Endometrium (tissue), 2 donors: ENCODE measurements around the gene KIF26A.
"Not testable (repeated sequence)": the region's sequence is repeated elsewhere in the genome, so short reads cannot be mapped to it uniquely, and the experiment has no call there.

Source experiments
- FAIRE-seq: peaks from 2 replicates; lab custom pipeline; 2012; peaks lifted over from hg19 to GRCh38; lab: Jason Lieb, UNC
- donor health status: control.
- donor health status: control.

KIF26A gene

DNA sequence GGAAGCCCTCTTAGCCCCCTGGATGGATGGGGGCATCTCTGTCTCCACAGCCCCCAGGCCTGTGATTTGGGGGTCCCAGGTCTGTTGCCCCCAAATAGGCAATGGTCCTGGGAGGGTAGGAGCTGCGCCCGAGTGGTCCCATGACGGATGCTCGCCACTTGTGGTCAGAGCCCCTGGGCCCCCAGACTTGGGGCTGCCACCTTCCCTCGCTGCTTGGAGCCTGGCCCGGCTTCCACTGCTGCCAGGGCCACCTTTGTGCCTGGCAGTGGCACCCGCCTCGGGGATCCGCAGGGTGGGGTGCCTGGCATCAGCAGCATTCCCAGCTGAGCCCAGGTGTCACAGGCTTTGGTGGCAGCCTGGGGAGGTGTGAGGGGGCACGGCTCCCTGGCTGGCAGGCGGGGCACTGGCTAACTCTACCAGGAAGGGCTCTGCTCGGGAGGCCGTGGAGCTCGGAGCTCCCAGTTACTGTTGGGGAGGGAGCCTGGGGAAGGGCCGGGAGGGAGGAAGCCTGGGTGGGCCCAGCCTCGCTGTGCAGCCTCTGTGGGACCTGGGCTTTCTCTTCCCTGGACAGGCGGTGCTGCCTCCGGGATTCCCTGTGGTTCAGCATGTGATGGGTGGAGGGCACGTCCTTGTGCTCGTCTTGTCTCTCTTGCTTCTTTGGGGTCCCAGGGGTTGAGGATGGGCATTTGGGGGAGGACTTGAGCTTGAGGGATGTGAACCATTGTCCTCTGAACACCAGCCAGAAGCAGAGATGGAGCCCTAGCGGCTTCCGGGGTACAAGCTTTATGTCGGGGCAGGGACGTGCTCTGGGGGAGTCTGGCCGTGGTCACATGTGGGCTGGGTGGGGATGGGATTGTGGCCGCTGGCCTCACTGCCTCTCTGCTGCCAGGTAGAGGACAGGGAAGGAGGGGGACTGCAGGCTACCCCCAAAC lies 5.4 kb downstream of the KIF26A start:
- no peak for FAIRE-seq

DNA sequence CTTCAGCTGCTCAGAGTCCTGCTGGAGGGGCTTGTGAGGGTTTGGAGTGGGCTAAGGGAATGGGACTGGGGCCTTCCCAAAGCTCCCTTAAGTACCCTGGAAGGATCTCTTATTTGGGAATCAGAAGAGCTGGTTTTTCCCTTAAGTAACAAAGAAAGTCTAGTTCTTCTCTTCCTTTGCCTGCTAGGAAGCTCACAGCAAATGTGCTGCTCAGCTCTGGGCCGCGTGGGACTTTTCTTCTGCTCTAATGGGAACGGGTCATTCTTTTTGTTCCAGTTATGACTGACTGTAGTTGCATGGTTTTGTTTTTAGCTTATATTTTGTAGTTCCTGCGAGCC lies 6.0 kb downstream of the KIF26A start:
- FAIRE-seq, result no peak

DNA sequence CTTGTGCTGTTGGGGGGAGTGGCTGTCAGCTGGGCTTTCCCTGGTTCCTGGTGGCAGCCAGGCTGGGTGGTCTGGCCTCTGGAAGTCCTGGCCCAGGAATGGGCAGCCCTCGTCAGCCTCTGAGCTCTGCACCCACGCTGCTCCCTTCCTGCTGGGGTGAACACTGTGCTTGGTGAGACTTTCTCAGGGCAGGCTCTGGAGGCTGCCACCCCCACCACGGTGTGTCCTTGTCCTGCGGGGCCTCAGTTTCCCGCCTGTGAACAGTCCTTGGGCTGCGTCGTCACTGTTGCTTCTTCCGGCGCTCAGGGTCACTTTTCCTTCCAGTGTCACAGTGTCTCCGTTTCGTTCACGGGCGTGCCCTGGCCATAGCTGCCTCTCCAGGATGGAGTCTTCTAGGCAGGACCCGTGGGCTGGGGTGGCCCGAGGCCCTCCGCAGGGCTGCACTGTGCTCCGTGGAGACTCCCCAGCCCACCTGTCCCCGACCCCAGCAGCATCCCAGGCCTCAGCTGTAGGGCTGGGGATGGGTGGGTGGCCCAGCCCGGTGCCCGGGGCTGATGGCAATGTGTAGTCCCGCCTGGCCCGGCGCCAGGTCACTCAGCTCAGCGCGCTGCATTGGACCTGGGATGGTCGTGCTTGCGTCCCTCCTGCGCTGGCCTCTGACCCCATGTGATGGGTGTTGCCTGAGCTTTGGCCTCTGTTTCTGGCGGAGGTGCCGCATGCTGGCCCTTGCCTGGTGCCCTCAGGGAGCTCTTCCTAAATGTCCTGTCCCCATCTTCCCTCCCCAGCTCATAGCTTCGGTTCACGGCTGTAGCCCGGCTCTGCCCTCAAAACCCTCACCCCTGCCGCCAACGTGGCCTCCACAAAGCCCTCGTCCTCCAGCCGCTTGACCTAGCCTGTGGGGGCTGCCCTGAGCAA lies 6.8 kb downstream of the KIF26A start:
- no peak for FAIRE-seq

DNA sequence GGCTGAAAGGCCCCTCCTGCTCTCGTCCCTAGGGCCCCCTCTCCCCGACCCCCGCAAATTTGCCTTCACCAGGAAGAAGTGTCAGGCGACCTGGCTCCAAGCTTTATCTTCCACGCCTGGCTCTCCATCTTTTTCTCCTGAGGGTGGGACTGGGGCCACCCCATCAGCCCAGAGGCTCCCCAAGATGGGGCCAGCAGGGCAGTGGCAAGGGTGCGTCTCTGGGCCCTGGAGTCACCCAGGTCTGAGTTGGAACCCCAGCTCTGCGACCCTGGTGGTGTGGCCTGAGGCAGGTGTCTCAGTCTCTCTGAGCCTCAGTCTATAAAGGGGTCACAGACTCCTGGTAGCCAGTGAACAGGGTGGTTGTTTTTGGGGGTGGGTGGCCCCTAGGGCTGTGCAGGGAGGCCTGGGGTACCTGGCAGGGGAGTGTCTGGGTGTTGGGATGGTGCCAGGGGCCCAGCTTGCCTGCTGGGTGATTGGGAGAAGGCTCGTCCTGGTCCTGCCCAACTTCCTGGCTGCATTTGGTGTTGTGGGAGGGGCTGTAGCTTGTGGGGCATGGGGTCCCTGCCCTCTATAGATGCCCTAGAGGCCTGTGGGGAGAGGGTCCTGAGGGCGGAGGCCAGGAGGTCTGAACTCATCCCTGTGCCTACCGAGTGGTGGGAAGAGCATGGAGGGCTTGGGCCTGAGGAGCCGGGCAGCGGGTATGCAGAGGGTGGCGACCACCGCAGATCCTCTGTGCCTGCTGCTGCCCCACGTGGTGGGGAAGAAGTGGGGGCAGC lies 7.6 kb downstream of the KIF26A start:
- FAIRE-seq, result no peak

DNA sequence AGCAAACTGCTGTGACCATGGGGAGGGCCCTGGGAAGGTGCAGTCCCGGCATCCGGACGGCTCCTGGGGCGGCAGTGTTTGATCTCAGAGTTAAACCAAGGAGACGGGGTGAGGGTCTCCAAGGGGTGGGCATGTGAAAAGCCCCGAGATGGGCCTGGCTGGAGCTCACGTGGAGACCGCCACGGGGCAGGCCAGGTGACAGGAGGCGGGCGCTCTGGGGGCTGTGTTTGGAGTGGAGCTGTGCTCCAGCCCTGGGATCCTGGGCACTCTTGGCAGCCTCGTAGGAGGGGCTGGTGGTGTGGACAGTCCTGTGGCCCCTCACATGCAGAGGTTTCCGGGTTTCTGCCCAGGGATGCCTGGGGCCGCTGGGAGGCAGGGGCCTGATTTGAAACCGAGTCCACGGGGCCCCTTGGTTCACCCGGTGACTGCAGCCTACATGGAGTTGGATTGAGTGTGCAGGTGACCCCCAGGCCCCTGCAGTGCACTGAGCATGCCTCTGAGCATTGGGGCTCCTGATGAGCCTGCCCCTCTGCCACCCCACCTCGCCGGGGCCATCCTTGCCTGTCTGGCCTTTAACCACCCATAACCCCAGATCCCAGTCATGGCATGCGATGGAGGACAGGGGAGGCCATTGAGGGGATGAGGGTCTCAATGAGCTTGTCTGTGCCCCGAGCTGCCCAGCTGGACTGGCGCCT lies 8.4 kb downstream of the KIF26A start:
- FAIRE-seq, result no peak

DNA sequence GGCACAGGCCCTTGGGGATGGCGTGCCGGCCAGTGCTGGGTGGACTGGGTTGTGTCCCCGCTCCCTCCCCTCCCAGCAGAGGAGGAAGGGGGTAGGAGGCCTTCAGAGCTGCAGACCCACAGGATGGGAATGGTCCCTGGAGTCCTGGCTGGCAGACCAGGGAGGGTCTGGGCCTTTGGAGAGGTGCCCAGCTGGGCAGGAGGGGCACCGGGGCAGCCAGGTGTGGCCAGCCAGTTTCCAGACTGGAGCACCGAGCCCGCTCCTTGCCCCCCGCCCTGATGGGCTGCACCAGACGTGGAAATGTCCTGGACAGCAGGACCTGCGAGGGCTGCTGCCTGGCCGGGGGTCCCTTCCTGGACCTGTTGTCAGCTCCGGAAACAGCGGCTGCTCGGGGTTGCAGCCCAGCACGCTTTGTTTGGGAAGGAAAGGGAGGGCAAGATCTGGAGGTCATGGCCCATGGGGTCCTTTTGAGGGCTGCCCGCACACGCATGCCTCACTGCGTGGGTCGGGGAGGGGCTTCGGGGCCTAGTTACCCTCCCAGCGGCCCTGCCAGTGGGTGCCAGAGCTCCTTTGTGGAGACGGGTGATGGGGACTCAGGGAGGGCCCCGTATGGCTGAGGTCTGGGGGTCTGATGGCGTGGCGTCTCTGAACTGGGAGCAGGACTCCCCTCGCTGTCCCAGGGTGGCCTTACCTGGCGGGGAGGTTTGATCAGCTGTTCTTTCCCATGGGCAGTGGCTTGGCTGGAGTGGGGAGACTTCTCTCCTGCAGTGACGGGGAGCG lies 9.1 kb downstream of the KIF26A start:
- no peak for FAIRE-seq

DNA sequence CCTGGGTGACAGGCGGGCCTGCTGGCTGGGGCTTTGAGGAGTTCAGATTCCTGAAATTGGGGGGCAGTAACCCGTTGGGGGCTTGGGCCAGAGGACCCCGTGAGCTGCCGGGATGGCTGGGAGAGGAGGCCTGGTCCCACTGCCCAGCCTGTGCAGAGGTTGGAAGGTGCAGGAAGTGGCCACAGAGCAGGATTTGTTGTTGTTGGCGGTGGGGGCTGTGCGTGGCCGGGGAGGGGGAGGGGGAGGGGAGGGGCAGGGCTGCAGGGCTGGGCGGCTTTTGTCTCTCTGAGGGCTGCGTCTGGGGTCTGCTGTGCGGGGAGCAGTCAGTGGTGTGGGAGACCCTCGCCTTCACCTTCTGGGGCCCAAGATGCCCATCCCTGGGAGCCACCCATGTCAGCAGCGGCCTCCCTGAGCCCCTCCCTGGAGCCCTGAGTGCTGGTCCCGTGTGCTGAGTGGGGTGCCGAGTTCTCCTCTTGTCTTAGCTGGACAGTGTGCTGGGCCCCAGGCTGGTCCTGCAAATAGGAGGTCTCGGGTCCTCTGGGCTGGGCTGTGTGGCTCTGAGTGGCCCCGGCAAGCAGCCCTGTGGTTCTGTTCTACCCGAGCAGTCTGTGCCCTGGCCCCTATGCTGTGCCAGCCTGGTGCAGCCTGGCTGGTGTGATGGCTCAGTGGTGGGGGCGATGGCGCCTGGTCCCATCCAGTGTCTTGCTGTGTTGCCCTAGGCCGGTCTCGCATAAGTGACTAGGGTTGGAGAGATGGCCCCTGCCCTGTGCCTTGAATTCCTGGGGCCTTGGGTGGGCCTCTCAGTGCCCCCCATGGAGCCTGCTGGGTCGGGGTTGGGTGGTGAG lies 10.3 kb downstream of the KIF26A start:
- no peak for FAIRE-seq

DNA sequence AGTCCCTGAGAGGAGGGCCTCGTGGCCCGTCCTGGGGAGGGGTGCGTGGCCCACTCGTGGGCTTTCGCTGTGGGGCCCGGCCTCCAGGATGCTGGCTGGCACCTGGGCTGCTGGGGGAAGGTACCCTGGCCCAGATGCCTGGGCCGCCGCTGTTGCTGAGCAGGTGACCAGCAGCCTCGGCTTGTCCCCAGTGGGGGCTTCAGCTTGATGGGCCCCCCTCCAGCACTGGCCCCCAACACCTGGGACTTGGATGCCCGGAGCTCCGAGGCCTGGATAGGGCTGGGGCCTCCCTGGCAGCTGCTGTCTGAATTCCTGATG lies 10.8 kb downstream of the KIF26A start:
- no peak for FAIRE-seq

DNA sequence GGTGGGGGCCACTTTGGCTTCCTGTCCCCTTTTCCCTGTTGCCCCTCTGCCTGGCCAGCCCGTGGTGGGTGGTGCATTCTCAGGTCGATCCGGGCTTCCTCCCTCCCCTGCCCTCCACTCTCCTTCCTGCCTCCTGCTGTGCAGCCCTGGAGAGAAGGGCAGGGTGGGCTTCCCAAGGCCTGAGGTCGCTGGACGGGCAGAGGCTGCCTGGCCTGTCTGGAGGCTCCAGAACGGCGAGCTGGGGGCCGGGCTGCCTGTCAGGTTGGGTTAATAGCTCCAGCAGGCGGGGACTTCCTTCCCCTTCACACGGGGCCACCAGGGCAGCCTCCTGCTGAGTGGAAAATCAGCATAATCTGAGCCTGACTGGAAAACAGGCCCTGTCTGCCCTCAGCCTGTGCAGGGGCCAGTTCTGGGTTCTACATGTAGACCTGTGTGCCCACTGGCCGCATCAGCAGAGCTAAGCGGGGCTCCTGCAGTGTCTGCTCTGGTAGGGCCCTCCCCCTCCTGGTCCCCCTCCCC lies 11.3 kb downstream of the KIF26A start:
- no peak for FAIRE-seq

DNA sequence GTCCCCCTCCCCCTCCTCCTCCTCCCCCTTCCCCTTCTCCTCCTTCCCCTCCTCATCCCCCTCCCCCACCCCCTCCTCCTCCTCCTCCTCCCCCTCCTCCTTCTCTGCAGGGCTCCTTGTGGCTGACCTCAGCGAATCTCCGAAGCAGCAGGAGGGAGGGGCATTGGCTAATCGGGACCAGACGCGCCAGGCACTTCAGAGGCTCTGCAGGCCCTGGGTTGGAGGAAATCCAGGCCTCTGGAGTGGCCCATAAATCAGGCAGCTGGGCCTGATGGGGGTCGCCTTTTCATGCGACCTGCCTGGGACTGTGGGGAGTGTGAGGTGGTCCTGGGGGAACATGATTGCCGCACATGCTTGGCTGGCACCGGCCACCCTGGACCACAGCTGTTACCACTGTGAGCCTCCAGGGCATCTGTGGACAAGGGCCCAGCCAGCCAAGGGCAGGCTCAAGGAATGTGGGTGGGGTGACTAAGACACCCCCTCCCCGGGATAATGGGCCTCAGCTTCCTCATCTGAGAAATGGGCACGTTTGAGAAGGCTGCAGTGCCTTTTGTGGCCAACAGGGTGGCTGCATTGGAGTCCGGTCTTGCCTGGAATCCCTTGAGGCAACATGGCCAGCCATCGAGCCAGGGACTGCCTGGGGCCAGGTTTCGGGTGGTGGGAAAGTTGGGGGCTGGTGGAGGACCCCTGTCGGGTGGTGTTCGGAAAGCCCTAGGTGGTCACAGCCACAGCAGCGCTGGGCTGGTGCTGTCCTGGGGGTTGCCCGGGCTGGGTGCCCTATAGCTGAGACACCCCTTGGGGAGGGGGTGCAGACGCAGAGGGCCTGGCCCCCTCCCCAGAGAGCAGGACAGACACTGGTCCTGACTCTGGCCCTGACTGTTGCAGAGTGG lies 12.0 kb downstream of the KIF26A start:
- peak; percentile 21 for FAIRE-seq

DNA sequence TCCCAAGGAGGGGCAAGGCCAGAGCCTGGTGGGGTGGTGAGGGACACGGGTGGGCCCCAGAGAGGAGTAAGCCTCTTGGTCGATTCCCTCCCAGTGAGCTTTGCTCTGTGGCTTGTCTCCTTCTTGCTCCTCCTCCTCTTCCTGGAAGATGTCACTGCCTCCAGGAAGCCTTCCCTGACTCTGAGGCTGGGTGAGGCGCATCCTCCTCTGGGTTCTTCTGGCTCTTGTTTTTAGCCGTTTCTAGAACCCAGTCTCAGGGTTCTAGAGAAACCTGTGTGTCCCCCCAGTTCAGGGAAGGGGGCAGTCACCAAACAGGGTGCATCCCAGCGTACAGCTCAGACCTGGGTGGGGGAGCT lies 12.6 kb downstream of the KIF26A start:
- FAIRE-seq, result no peak

DNA sequence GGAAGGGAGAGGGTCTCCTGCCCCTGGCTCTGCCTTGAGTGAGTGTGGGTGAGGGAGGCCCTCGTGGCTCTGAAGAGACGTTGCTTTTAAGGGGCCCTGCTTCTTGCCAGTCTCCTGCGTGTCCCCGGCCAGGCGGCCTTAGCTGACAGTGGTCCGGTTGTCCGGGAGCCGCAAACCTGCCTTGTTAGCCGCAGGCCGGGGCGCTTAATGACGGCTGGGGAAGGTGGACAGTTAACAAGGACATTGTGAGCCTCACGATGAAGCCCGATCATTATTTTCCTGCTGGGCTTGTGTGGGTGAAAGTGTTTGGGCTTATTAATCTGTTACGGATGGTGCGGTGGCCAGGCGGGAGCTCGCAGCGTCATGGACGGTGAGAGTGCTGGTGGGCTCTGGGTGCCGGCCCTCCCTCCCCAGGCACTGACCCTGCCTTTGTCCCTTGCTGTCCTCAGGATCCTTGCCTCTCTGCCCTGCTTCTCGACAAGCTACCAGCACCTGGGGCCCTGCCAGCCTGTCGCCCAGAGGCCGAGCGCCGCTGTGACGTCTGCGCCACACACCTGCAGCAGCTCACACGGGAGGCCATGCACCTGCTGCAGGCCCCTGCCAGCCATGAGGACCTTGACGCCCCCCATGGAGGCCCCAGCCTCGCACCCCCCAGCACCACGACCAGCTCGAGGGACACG lies 13.3 kb downstream of the KIF26A start:
- no peak for FAIRE-seq

DNA sequence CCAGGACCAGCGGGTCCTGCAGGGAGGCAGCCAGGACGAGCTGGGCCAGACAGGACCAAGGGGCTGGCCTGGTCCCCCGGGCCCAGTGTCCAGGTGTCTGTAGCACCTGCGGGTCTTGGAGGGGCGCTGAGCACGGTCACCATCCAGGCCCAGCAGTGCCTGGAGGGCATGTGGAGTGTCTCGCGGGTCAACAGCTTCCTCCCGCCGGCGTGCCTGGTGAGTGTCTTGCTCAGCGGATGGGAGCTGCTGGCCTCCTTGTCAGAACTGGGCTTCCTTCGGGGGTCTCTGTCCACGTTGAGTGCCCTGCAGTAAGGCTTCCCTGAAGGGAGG lies 13.8 kb downstream of the KIF26A start:
- FAIRE-seq, result no peak

DNA sequence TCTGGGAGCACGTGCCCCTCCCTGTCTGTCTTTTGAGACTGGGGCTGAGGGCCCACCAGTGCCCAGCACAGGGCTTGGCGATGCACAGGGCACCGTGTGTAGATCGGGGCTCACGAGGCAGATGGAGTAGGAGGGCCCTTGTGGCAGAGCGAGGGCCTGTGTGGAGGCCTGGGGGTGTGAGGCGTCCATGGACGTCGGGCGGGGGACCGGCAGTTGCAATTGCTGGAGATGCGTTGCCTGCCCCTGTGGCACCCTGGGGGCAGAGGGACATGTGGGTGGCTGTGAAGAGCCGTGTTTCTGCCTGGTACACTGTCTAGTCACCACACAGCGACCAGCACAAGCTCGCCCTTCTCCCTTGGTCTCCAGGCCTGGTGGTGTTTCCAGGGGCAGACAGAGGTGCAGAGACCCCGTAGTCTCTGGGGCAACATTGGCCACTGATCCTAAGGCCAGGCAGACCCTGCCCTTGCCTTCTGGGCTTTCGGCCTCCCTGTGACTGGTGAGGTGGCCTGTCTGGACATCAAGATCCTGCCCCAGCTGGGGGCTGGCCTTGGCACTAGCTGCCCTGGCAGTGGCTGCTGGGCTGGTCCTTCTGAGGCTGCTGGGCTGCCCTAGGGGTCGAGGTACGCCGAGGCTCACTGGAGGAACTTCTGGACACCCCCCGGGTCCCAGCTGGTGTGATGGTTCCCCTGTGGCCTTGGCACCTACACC lies 14.5 kb downstream of the KIF26A start:
- FAIRE-seq, result no peak

DNA sequence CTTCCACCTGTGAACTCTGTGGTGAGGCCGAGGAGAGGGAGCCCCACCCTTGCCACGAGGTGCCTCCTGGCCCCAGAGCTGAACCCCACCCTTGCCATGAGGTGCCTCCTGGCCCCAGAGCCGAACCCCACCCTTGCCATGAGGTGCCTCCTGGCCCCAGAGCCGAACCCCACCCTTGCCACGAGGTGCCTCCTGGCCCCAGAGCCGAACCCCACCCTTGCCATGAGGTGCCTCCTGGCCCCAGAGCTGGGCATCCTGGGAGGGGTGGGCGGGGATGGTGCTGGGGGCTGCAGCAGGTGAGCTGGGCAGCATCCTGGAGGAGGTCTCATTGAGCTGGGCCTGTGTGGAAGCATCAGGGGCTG lies 15.0 kb downstream of the KIF26A start:
- FAIRE-seq, result not testable (repeated sequence)

DNA sequence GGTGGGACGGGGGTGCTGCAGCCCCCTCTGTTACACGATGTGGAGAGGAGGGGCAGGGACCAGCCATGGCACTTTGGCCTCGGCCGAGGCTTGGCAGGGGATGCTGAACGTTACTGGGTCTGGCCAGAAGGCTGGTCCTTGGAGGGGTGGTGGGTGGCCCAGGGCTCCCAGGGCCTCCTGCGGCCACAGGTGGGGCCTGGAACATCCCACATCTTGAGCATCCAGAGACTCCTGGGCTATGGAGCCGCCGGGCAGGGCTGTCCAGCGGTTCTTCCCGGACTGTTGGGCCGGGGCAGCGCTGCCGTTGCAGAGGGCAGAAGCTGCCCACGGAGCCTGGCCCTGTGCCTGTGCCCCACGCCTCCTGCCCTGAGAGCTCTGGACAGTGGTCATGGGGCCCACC lies 15.9 kb downstream of the KIF26A start:
- FAIRE-seq, result no peak

DNA sequence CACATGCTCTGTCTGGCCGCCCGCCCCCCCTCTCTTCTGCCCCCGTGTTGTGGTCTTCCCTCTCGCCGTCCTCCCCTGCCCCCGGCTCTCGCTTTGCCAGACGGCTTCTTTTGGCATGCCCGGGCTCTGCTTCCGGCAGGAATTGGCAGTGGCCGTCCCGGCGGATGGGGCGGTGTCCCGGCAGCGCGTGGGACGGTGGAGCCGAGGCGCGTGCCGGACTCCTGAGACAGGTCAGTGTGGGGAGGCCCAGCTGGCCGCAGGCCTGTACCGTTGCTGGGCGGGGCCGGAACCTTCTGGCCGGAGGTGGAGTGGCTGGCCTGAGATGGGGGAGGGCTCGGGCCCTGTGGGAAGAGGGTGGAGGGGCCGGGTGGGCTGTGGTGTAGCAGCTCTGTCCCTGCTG lies 17.1 kb downstream of the KIF26A start:
- FAIRE-seq, result no peak

DNA sequence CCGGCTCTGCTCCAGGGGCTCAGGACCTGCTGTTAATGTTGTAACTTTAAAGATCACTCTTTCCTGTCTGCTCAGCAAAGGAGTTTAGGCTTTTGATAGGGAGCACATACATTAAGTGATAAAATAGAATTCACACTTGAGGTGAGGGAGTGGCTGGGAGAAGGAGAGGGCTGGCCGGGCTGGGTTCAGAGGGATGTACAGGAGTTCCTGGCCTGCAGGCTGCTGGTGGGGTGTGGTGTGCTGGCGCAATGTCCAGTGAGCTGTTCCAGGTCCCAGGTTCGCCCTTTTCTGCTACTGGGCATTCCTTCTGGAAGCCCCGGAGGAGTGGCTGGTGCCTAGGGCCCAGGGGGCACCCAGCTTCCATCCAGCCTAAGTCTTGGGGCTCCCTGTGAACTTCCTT lies 17.8 kb downstream of the KIF26A start:
- FAIRE-seq, result no peak
